ENCODE results near the gene SPTBN2.
A peak's percentile ranks its signal among the peaks of the same experiment; 100 is the strongest.

The SPTBN2 gene

GRCh38 chr11:66728693-66729385 is at the start of gene SPTBN2:
TSS of gene SPTBN2 (minus strand) at chr11:66729216. CDS start at chr11:66721240, 7,976 bp downstream.
- DNase-seq (ENCODE audit: low read depth in 2 of 2), result no peak

GRCh38 chr11:66768818-66769217 is 39.8 kb upstream of the SPTBN2 start:
- DNase-seq (ENCODE audit: low read depth in 2 of 2), result no peak

GRCh38 chr11:66768088-66768521 is 39.1 kb upstream of the SPTBN2 start:
- DNase-seq (ENCODE audit: low read depth in 2 of 2), result no peak

- no peak for DNase-seq (ENCODE audit: low read depth in 2 of 2)
These were observed 38.6 kb upstream of the SPTBN2 start for GRCh38 chr11:66767666-66768065.

GRCh38 chr11:66766681-66767080 is 37.7 kb upstream of the SPTBN2 start:
- DNase-seq (ENCODE audit: low read depth in 2 of 2), result no peak

- DNase-seq (ENCODE audit: low read depth in 2 of 2), result no peak
These were observed 33.1 kb upstream of the SPTBN2 start for GRCh38 chr11:66762088-66762487.

GRCh38 chr11:66752148-66752547 is 23.1 kb upstream of the SPTBN2 start:
- DNase-seq (ENCODE audit: low read depth in 2 of 2), result no peak

- DNase-seq (ENCODE audit: low read depth in 2 of 2), result no peak
These were observed 20.1 kb upstream of the SPTBN2 start for GRCh38 chr11:66749091-66749490.

GRCh38 chr11:66747480-66747879 is 18.5 kb upstream of the SPTBN2 start:
- no peak for DNase-seq (ENCODE audit: low read depth in 2 of 2)

GRCh38 chr11:66745356-66746235 is 16.6 kb upstream of the SPTBN2 start:
- DNase-seq (ENCODE audit: low read depth in 2 of 2), result peak in 1 of 2 donors; percentile 9

GRCh38 chr11:66744485-66745355 is 15.7 kb upstream of the SPTBN2 start:
- peak; percentile 74 to 81 for DNase-seq (ENCODE audit: low read depth in 2 of 2)

- DNase-seq (ENCODE audit: low read depth in 2 of 2), result no peak
These were observed 14.4 kb upstream of the SPTBN2 start for GRCh38 chr11:66743271-66743968.

GRCh38 chr11:66741153-66741552 is 12.1 kb upstream of the SPTBN2 start:
- no peak for DNase-seq (ENCODE audit: low read depth in 2 of 2)

- no peak for DNase-seq (ENCODE audit: low read depth in 2 of 2)
These were observed 11.0 kb upstream of the SPTBN2 start for GRCh38 chr11:66739983-66740382.

GRCh38 chr11:66734215-66734614 is 5.2 kb upstream of the SPTBN2 start:
- DNase-seq (ENCODE audit: low read depth in 2 of 2), result no peak

GRCh38 chr11:66729447-66729846 is 431 bp upstream of the SPTBN2 start:
- no peak for DNase-seq (ENCODE audit: low read depth in 2 of 2)

- no peak for DNase-seq (ENCODE audit: low read depth in 2 of 2)
These were observed 851 bp downstream of the SPTBN2 start for GRCh38 chr11:66728038-66728692.

GRCh38 chr11:66727282-66728037 is 1.6 kb downstream of the SPTBN2 start:
- no peak for DNase-seq (ENCODE audit: low read depth in 2 of 2)

- DNase-seq (ENCODE audit: low read depth in 2 of 2), result no peak
These were observed 3.4 kb downstream of the SPTBN2 start for GRCh38 chr11:66725647-66726046.

GRCh38 chr11:66725114-66725513 is 3.9 kb downstream of the SPTBN2 start:
- no peak for DNase-seq (ENCODE audit: low read depth in 2 of 2)
